GM18858 (cell line): ENCODE data around the gene PGLYRP4.
"Not testable (repeated sequence)": the region's sequence is repeated elsewhere in the genome, so short reads cannot be mapped to it uniquely, and the experiment has no call there.

Source experiments
- ATAC-seq: cut with Tn5 transposase; IDR thresholded peaks from one replicate; pipeline ENCODE4 v1.9.1; 2021; ENCODE audit not compliant: unreplicated experiment

The PGLYRP4 gene

DNA sequence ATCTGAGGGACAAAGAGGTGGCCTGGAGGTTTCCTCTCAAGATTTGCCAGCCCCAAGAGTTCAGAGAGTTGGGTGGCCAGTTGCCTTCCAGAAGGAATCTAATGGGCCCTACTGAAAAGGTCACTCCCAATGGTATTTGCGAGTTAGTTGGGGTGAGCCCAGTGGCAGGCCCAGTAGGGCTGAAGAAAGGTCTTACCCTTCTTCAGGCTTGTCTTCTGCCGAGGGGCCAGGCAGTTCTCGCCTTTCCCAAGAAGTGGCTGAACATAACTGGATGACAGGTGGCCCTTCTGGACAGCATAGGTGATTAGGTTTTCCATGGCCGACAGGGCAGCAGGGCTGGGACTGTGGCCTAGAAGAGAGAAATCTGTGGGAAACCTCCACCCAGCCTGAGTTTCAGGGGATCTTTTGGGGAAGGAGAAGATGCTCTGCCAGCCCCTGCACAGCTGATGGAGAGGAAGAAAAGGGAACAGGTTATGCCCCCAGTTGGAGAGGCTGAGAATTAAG, 7.2 kb downstream of the PGLYRP4 start:
- no peak for ATAC-seq

DNA sequence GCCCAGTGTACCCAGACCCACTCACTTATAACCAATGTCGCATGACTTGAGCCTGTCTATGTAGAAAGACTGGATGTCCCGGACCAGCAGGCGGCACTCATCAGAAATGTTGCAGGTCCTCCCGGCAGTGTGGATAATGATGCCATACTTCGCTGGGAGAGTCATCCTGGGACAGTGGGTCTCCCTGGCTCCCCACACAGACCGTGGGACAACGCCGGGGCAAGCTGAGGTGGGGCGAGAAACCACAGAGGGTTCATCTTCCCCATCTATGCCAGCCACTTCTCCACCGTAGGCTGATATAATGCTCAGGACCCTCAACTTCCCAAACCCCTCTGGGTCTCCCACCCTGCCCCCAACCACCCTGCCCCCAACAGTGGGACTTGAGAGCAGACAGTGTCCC, 8.3 kb downstream of the PGLYRP4 start:
- no peak for ATAC-seq

DNA sequence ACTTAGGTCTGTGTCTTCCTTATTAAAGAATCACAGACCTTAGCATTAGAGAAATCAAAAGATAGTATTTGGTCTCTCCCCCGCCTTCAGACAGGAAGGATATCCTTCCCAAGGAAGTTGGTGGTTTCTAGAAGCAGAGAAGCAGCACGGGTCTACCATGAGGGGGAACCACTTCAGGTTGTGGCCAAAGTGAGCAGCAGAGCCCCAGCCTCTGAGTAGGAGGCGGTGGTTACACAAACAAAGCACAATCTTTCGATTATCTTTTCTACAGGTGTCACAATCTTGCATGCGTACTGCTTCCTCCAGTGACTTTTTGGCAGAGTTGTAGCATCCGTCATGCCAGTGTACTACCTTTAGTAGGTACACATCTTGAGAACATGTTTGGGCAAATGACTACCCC, 8.8 kb downstream of the PGLYRP4 start:
- ATAC-seq: no peak

DNA sequence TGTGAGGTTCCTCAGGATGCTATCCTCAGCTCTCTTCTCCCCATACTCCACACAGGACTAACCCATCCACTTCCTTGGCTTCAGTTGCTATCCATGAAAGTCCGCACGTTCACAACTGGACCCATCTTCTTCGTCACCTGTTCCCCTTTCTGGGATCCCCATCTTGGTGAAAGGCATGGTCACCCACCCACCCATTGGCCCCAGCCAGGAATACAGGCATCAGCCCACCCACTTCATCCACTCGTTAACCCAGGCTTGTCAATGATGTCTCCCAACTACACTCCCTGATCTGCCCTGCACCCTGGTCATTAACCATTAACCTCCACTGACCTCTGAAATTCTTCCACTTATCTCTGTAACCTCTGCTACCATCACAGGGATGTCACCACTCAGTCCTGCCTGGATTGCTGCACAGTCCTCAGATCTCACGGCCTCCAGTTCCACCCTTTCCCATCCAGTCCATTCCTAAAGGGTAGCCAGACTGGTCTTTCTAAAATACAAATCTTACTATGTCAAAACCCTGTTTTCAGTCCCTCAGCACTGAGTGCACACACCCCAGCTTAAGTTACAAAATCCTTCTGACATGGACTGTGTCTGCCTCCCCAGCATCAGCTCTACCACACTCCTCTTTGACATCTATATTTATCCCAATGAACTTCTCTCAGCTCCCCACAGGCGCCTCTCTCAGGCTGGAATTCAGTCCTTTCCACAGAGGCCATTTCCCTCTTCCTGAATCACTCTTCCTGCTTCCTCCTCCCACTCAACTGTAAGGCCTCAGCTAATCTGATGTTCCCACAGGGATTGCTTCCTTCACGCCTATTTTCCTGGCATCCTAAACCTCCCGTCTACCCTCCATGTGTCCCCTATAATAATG, 10.4 kb downstream of the PGLYRP4 start:
- no peak for ATAC-seq

DNA sequence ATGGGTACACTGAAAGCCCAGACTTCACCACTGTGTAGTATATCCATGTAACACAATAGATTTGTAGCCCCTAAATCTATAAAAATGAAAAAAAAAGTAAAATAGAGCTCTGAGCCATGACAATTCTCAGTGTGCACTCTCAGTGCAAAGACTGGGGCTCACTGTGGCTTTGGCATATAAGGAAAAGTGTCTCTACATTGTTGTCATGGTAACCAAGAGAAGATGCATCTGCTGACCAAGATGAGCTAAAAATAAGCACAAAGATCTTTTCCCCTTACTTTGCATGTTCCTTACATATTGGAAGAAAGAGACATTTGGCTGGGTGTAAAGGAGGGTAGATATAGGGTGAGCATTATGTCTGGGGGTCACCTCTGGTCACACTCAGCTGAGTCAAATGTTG, 12.0 kb downstream of the PGLYRP4 start:
- no peak for ATAC-seq

DNA sequence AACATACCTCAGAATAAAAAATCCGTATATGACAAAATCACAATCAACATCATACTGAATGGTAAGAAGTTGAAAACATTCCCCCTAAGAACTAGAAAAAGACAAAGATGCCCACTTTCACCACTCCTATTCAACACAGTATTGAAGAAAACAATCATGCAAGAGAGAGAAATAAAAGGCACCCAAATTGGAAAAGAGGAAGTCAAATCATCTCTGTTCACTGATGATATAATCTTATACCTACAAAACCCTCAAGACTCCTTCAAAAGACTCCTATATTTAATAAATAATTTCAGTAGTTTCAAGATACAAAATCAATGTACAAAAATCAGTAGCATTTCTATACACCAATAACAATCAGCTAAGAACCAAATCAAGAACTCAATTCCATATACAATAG, 14.7 kb downstream of the PGLYRP4 start:
- ATAC-seq: no peak

DNA sequence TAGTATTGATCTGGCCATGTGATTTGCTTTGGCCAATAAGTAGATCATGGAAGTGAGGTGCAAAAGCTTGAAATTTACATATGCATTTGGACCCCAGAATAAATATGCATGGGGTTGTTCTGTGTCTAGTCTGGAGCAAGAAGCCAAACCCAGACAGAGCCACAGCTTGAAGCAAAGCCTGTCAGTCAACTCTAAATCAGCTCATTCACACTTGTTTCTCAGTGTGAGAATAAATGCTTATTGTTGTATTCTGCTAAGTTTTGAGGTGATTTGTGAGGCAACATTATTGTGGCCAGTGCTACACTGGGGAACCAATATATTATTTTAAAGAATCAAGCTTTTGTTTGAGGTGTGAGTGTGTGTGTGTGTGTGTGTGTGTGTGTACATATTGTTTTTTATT, 23.7 kb downstream of the PGLYRP4 start:
- no peak for ATAC-seq

DNA sequence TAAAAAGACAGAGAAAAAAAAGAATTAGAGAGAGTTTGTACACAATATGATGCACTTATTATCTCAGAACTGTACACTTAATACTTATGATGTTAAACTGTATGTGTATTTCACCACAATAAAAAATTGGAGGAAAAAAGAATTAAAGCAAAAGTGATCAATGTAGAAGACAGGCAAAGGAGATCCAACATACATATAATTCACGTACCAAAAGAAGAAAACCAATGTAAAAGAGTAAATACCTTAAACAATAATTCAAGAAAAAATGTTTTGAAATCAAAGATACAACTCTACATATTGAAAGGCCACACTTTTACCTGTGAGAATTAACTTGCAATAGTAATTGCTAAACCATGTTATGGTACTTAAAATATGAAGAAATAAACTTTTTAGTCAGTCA, 26.1 kb downstream of the PGLYRP4 start:
- ATAC-seq: no peak

DNA sequence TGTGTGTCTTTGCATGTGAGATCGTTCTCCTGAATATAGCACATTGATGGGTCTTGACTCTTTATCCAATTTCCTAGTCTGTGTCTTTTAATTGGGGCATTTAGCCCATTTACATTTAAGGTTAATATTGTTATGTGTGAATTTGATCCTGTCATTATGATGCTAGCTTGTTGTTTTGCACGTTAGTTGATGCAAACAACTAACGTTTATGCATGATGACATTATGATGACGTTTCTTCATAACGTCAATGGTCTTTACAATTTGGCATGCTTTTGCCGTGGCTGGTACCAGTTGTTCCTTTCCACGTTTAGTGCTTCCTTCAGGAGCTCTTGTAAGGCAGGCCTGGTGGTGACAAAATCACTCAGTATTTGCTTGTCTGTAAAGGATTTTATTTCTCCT, 30.5 kb downstream of the PGLYRP4 start:
- ATAC-seq: not testable (repeated sequence)

DNA sequence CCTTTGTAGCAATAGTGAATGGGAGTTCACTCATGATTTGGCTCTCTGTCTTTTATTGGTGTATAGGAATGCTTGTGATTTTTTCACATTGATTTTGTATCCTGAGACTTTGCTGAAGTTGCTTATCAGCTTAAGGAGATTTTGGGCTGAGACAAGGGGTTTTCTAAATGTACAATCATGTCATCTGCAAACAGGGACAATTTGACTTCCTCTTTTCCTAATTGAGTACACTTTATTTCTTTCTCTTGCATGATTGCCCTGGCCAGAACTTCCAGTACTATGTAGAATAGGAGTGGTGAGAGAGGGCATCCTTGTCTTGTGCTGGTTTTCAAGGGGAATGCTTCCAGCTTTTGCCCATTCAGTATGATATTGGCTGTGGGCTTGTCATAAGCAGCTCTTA, 32.6 kb downstream of the PGLYRP4 start:
- not testable (repeated sequence) for ATAC-seq

DNA sequence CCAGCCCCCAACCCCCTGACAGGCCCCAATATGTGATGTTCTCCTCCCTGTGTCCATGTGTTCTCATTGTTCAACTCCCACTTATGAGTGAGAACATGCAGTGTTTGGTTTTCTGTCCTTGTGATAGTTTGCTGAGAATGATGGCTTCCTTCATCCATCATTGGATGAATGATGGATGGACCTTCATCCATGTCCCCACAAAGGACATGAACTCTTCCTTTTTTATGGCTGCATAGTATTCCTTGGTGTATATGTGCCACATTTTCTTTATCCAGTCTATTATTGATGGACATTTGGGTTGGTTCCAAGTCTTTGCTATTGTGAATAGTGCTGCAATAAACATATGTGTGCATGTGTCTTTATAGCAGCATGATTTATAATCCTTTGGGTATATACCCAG, 34.3 kb downstream of the PGLYRP4 start:
- ATAC-seq: not testable (repeated sequence)

DNA sequence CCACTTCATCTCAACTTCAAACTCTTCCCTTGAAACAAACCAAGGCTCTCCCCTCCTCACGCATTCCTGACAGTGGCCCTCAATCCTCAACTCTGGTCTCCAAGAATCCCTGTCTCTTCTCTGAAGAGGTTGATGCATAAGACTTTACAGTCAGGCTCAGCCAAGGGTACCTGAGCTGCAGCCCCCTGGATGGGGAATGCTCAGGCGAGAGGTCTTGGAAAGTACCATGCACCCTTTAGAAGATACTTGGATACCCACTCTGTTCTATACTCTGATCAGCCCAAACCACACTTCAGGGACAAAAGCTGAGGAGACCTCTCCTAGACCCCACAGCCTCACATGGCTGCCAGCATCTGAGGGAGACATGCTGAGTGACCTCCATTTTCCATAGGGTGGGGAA, 35.4 kb downstream of the PGLYRP4 start:
- ATAC-seq: no peak

DNA sequence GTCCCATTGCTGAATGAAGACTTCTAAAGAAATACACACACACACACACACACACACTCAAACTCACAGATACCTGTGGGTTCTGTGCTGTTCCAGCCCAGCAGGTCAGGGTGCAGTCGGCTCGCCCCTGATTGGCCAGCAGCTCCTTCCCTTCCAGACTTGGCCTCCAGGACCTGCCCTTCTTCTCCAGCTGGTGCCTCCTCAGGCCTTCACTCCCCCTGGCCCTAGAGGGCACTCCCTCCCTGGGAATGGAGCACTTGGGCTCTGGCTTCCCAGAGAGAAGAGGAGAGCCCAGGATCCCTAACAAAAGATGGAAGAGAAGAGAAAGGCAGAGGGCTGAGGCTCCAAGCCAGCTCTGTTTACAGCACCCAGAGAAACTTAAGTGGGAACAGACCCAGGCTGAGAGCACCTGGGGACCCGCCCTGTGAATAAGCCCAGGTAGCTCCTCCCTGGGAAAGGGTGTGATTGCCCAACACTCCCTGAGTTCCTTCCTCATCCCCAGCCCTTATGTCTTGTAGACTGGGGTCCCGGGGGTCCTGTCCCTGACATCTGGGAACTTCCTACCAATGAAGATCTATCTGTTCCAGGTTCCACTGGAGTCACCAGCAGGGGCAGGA, 36.0 kb downstream of the PGLYRP4 start, which contains the start of gene PGLYRP3:
TSS of gene PGLYRP3 (minus strand) at position 383 of the 617 bp plus-strand sequence. CDS start 2,287 bp downstream, outside the sequence.
- ATAC-seq: no peak

DNA sequence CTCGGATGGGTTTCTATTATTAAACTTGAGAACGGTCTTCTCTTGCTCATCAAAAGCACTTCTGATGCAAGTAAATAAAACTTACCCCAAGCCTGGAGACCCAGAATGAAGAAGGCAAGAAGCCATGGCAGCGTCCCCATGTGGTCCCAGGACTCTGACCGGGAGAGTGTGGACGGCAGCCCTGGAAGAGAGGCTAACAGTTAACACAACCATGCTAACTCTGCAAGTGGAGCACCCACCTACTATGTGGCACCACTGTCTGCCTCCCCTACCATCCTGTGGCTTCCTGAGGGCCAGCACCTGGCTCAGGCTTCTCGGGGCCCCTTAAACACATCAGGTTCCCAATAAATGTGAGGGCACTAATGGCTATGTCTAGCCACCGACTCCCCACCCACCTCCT, 38.1 kb downstream of the PGLYRP4 start:
- no peak for ATAC-seq

DNA sequence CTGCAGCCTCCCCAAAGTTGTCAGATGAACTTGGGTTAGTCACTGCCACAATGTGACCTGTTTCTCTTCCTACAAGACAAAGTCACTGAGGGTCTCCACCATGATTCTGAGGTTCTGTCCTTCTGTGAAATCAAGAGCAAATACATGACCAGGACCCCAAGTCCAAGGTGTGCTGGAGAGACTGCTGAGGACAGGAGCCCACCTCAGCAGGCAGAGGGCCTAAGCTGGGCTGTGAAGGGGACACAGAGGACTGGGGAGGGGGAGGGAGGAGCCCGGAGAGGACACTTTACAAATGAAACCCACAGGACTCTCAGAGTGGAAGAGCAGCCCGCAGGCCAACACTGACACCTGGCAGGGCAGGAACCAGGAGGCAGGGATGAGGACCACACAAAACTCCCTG, 39.2 kb downstream of the PGLYRP4 start:
- ATAC-seq: no peak

DNA sequence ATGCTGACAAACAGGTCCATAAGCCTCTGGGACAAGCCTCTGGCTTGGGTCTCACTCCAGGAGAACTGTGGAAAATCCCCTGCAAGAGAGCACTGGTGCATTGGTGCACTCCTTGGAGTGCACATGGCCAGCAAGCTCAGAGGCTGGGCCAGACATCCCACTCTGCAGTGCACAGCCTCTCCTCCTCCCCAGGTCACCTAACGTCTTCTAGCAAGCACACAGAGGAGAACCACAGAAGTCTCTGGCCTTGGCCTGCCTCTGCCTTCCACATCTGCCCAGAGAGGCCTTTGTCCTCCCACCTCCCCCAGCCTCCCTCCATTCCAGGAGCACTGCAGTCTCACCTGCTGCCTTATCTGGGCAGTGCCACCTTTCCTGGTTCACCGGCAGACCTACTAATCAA, 40.1 kb downstream of the PGLYRP4 start:
- no peak for ATAC-seq

DNA sequence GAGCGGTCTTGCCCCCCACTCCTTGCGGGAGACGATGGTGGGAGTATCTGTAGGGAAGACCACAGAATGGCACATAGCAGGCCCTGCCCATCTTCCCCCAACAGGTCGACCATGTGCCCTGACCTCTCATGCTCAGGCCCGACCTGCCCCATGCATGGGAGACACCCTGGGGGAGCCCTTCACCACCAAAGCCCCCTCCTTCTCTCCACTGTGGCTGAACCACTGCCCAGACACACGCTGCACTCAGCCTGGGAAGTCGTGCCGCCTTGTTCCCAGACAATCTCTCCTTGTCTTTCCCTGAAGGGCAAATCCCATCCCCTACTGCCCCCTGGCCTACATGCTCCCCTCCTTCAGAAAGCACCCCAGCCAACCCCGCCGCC, 41.4 kb downstream of the PGLYRP4 start:
- ATAC-seq: no peak

DNA sequence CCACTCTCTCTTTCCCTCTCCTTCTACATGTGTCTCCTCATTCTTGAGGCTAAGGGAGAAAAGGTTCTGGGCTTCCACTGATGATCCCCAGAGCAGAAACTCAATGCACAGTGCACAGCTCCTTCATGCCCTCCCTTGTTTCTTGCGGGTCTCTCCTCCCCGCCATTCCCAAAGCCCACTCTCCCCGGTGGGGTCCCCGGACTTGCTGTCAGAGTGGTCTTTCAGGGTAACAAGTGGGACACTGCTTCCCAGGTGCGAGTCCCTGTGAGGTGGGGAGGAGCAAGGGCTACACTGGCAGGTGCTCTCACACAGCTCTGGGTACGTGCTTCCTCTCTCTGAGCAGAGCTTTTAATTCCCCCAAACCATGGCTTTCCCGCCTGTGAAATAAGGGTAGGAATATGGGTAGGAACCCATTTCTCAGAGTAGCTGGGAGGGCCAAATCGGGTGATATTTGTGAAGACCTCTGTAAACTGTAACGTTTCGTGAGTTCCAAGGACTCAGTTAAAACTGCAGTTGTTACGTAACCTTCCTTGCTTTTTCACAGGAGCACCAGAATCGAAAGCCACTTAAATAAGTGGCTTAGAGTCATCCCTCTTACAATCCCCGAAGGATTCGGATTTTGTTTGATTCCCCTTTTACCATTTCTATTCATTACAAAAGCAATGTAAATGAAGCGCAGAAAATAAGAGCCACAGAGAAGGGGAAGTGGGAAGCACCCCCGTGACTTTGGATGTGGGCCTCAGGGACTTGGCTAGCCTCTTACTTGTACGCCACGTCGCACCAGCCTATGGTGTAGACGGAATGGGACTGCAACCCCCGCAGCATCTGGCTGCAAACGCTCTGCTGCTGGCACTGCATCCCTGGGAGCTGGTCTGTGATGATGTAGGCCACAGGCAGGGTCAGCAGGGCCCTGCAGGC, 42.1 kb downstream of the PGLYRP4 start:
- no peak for ATAC-seq

DNA sequence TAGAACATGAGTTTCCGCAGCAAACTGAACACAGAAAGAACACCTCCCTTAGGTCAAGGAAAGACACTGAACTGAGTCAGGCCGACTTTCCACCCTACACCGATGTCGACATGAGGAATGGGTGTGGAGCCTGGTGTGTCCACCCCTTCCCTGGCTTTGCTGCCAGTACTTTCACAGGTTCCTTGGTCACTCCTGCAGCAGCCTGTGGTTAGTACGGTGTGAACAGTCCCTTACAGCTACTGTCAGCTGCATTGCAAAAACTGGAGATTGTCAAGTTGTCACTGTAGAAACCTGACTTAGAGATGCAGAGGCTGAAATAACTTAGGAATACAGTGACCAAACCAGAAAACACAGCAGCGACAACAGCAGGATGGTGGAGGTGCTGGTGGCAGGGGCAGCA, 43.0 kb downstream of the PGLYRP4 start:
- ATAC-seq: no peak

DNA sequence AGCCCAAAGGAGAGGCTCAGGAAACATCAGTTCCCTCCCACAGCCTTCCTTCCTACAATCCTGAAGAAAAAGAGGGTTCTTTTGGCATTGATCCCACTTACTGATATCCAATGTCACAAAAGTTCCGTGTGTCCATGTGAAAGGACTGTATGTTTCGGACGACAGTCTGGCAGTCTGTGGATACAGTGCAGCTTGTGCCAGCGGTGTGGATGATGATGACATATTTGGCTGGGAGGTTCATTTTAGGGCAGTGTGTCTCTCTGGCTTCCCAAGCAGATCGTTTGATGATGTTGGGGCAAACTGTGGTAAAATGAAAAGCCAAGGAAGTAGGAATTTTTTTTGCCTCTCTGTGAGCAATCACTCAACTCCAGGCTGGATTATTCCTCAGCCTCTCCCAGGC, 46.3 kb downstream of the PGLYRP4 start:
- no peak for ATAC-seq

DNA sequence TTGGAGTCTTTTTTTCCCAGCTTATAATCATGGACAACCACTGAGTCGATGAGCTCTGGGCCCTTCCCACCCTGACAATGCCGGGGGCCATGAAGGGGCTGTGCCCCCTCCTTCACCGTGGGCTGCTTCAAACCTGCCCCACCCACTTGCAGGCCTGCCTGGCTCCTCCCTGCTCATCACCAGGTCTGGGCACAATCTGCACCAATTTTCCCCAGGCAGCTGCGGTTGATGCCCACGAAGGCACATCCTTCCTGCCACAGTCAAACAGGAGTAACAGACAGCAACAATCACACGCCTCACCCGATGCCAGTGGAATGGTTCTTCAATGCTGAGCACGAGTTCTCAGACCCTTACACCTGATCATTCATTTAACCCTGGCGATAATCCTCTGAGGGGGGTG, 54.8 kb downstream of the PGLYRP4 start:
- no peak for ATAC-seq

DNA sequence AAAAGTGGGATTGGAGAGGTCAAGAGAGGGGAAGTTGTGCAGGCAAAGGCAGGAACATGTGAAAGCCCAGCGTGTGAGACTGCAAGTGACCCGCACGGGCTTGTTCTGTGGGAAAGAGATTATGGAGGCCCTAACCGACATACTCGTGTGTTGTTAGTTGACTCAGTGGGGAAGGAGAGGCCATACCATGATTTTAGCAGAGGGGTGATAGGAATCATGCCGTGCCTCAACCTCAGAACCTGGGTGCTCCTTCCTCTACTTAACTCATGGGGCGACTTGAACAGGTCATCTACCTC, 55.2 kb downstream of the PGLYRP4 start:
- no peak for ATAC-seq
